ENCODE measurements around the gene SLC46A2. TPM values are rescaled to one million over a fixed set of nuclear protein-coding genes. Genes with fewer than 3 reads are reported as not detected.

SLC46A2 gene
- total and polyA plus RNA-seq, 2 of the 13 experiments (the other 11 are each of a cell fraction or from before 2014, with no cell fraction given) = not detected

DNA sequence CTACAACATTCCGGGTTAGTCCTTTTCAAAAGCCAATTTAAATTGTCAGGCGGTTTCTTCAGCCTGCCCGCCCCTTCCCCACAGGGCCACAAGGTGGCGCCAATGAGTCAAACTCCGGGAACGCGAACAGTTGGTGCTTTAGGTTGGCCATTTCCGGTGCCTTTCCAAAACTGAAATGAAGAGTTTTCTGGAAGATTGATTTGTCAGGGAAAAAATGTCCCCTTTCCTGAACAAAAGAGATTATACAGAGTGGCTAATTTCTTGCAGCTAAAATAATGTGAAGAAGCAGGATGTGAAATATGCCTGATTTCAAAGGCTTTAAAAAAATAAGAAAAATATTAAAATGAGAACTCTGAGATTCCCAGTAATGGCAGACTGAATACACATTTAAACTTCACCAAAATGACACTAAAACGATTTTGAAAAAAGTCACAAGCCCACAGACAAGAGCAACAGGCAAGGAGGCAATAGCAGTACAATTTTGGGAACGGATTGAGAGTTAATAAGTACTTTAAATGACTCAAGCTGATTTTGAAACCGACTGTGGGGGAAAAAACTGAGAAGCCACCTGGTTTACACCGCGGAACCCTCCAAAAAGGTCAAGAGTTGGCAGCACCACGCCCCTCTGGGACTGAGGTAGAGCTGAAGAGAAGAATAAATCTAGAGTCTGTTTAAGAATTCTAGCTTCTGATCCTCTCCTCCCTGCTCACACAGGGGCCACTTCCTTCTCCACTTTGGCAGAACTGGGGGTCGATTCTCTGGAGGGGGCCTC is 45.7 kb downstream of the SLC46A2 start:
- Histone ChIP-seq H3K4me2 (ENCODE audit: low read depth, low read length) (no peak overlapping the region; the same call in 1 of the 2 replicates), H3K4me1 (ENCODE audit: insufficient read depth, low read length) (peaks cover 15% of the 10 kb centered on the region), H4K20me1 (ENCODE audit: insufficient read depth, low read length) (no peaks in the 10 kb centered on the region), H3K36me3 (replicated peaks in 1 of 2; ENCODE audit: control insufficient read depth in 1 of 2, insufficient read depth in 2 of 2, low read length in 2 of 2) (peaks cover 0 to 3% of the 10 kb centered on the region in 2 experiments; a peak in 3 of 5 replicates), H3K27ac (ENCODE audit: extremely low read length, insufficient read depth, low read length) (no peak overlapping the region), H3K4me3 (replicated peaks in 1 of 3; ENCODE audit: insufficient read depth in 1 of 3, low read depth in 2 of 3, low read length in 3 of 3) (no peak overlapping the region), H3K9me3 (ENCODE audit: low read length) (no peaks in the 10 kb centered on the region), H3K79me2 (ENCODE audit: insufficient read depth, low read length) (no peaks in the 10 kb centered on the region), H3K9ac (ENCODE audit: insufficient read depth, low read depth, low read length) (no peak overlapping the region), H3K27me3 (ENCODE audit: control insufficient read depth in 1 of 2, insufficient read depth in 2 of 2, low read length in 2 of 2) (no peaks in the 10 kb centered on the region), H2AFZ (ENCODE audit: low read length) (no peak overlapping the region)
- in situ Hi-C loops (cut with HindIII; ENCODE audit: extremely low pct_ligation_motif_present, low pct_unique_long_range_greater_than_20kb) (loop anchor here (5.0 kb wide), 1 partner anchor 47 kb away; the partner anchor contains the start of gene SLC46A2), intact Hi-C loops (cut with micrococcal nuclease; ENCODE audit: unreplicated experiment) (loop anchor here (1.0 kb wide), 1 partner anchor 58 kb away; no protein-coding TSS in a partner anchor)
- peak; percentile 79 for ATAC-seq
- 41% methylated on average over 14 of the region's 15 CpGs for WGBS (ENCODE audit: low lambda C conversion rate)
- BruUV-seq (replicated peaks) = no TSS peak
- CTCF ChIA-PET (ENCODE audit: low intra/inter-chr PET ratio, low total read pairs) = interaction anchor here (1.1 to 3.1 kb wide), 4 partner anchors 25 to 60 kb away, joined by 3 to 48 read pairs (median 4); no protein-coding TSS in a partner anchor
- peak; percentile 71 for FAIRE-seq
- POLR2A ChIA-PET = no interaction called here
- DNase-seq (ENCODE audit: low spot score) = peak; percentile 52
- 0 out of 2 replicates have a peak, but pooled peaks have one; percentile 37 for TF ChIP-seq CBX5 (CRISPR knock-in tag; IDR thresholded peaks at IDR 0.05; ENCODE audit: borderline replicate concordance)
- TF ChIP-seq KAT7 (CRISPR knock-in tag; IDR thresholded peaks at IDR 0.05; ENCODE audit: borderline replicate concordance) = no peak
- TF ChIP-seq, protein P1, sequence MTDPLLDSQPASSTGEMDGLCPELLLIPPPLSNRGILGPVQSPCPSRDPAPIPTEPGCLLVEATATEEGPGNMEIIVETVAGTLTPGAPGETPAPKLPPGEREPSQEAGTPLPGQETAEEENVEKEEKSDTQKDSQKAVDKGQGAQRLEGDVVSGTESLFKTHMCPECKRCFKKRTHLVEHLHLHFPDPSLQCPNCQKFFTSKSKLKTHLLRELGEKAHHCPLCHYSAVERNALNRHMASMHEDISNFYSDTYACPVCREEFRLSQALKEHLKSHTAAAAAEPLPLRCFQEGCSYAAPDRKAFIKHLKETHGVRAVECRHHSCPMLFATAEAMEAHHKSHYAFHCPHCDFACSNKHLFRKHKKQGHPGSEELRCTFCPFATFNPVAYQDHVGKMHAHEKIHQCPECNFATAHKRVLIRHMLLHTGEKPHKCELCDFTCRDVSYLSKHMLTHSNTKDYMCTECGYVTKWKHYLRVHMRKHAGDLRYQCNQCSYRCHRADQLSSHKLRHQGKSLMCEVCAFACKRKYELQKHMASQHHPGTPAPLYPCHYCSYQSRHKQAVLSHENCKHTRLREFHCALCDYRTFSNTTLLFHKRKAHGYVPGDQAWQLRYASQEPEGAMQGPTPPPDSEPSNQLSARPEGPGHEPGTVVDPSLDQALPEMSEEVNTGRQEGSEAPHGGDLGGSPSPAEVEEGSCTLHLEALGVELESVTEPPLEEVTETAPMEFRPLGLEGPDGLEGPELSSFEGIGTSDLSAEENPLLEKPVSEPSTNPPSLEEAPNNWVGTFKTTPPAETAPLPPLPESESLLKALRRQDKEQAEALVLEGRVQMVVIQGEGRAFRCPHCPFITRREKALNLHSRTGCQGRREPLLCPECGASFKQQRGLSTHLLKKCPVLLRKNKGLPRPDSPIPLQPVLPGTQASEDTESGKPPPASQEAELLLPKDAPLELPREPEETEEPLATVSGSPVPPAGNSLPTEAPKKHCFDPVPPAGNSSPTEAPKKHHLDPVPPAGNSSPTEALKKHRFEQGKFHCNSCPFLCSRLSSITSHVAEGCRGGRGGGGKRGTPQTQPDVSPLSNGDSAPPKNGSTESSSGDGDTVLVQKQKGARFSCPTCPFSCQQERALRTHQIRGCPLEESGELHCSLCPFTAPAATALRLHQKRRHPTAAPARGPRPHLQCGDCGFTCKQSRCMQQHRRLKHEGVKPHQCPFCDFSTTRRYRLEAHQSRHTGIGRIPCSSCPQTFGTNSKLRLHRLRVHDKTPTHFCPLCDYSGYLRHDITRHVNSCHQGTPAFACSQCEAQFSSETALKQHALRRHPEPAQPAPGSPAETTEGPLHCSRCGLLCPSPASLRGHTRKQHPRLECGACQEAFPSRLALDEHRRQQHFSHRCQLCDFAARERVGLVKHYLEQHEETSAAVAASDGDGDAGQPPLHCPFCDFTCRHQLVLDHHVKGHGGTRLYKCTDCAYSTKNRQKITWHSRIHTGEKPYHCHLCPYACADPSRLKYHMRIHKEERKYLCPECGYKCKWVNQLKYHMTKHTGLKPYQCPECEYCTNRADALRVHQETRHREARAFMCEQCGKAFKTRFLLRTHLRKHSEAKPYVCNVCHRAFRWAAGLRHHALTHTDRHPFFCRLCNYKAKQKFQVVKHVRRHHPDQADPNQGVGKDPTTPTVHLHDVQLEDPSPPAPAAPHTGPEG (CRISPR knock-in tag; IDR thresholded peaks at IDR 0.05) = no peak
- no peak for TF ChIP-seq SAP130 (CRISPR knock-in tag; IDR thresholded peaks at IDR 0.05; ENCODE audit: low read depth)
- TF ChIP-seq, protein P2, sequence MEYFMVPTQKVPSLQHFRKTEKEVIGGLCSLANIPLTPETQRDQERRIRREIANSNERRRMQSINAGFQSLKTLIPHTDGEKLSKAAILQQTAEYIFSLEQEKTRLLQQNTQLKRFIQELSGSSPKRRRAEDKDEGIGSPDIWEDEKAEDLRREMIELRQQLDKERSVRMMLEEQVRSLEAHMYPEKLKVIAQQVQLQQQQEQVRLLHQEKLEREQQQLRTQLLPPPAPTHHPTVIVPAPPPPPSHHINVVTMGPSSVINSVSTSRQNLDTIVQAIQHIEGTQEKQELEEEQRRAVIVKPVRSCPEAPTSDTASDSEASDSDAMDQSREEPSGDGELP (IDR thresholded peaks at IDR 0.05; ENCODE audit: borderline replicate concordance, low read depth) = no peak
- no peak for TF ChIP-seq YEATS4 (CRISPR knock-in tag; IDR thresholded peaks at IDR 0.05; ENCODE audit: borderline replicate concordance)
- 0 out of 2 replicates have a peak, but pooled peaks have one; percentile 45 for TF ChIP-seq SMAD3 (CRISPR knock-in tag; IDR thresholded peaks at IDR 0.05)
- TF ChIP-seq, protein P3, sequence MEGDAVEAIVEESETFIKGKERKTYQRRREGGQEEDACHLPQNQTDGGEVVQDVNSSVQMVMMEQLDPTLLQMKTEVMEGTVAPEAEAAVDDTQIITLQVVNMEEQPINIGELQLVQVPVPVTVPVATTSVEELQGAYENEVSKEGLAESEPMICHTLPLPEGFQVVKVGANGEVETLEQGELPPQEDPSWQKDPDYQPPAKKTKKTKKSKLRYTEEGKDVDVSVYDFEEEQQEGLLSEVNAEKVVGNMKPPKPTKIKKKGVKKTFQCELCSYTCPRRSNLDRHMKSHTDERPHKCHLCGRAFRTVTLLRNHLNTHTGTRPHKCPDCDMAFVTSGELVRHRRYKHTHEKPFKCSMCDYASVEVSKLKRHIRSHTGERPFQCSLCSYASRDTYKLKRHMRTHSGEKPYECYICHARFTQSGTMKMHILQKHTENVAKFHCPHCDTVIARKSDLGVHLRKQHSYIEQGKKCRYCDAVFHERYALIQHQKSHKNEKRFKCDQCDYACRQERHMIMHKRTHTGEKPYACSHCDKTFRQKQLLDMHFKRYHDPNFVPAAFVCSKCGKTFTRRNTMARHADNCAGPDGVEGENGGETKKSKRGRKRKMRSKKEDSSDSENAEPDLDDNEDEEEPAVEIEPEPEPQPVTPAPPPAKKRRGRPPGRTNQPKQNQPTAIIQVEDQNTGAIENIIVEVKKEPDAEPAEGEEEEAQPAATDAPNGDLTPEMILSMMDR (CRISPR knock-in tag; IDR thresholded peaks at IDR 0.05) = peak; percentile 87
- no peak for TF ChIP-seq FOXC1 (CRISPR knock-in tag; IDR thresholded peaks at IDR 0.05; ENCODE audit: borderline replicate concordance)
- TF ChIP-seq HMG20A (CRISPR knock-in tag; IDR thresholded peaks at IDR 0.05; ENCODE audit: borderline replicate concordance) = no peak
- TF ChIP-seq, protein P4, sequence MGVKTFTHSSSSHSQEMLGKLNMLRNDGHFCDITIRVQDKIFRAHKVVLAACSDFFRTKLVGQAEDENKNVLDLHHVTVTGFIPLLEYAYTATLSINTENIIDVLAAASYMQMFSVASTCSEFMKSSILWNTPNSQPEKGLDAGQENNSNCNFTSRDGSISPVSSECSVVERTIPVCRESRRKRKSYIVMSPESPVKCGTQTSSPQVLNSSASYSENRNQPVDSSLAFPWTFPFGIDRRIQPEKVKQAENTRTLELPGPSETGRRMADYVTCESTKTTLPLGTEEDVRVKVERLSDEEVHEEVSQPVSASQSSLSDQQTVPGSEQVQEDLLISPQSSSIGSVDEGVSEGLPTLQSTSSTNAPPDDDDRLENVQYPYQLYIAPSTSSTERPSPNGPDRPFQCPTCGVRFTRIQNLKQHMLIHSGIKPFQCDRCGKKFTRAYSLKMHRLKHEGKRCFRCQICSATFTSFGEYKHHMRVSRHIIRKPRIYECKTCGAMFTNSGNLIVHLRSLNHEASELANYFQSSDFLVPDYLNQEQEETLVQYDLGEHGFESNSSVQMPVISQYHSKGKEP (CRISPR knock-in tag; IDR thresholded peaks at IDR 0.05) = no peak
- TF ChIP-seq ZFX (CRISPR knock-in tag; IDR thresholded peaks at IDR 0.05; ENCODE audit: low read depth) = no peak
- TF ChIP-seq GZF1 (CRISPR knock-in tag; IDR thresholded peaks at IDR 0.05) = no peak
